ENCODE results near the gene GSTCD.

- TF ChIP-seq EZH2phosphoT487 (IDR thresholded peaks at IDR 0.05; ENCODE audit: borderline replicate concordance) (no peak), SRF (IDR thresholded peaks at IDR 0.05; ENCODE audit: low read depth) (no peak), CTCF (IDR thresholded peaks at IDR 0.05 in 2 of 3, conservative IDR thresholded peaks at IDR 0.05 in 1 of 3; ENCODE audit: borderline replicate concordance in 1 of 3, insufficient read depth in 1 of 3, low read depth in 2 of 3, low read length in 2 of 3) (no peak), CBX3 (IDR thresholded peaks at IDR 0.05; ENCODE audit: low read depth) (no peak), ZFX (IDR thresholded peaks at IDR 0.05) (no peak), REST (IDR thresholded peaks at IDR 0.05; ENCODE audit: low read depth) (no peak), POLR2AphosphoS5 (IDR thresholded peaks at IDR 0.05; ENCODE audit: low read depth, low read length) (no peak), EZH2 (IDR thresholded peaks at IDR 0.05) (no peak)
Observed at GRCh38 chr4:105751718-105752299, 43.2 kb downstream of the GSTCD start.

All from HCT116 (cell line).